ENCODE data around the gene FHOD1. TPM values are rescaled to one million over a fixed set of nuclear protein-coding genes. Genes with fewer than 3 reads are reported as not detected.

Gene FHOD1
- total and polyA plus RNA-seq, 9 of the 15 experiments (the other 6 are each of a cell fraction or from before 2014, with no cell fraction given), result 18.7 to 126 (median 32.3) TPM

- TF ChIP-seq SNAPC5 (CRISPR knock-in tag; IDR thresholded peaks at IDR 0.05) (no peak), ZNF699 (CRISPR knock-in tag; IDR thresholded peaks at IDR 0.05; ENCODE audit: insufficient replicate concordance) (no peak), PURB (CRISPR knock-in tag; IDR thresholded peaks at IDR 0.05; ENCODE audit: low read depth) (no peak), EGR1 (conservative IDR thresholded peaks at IDR 0.05) (peak; percentile 89), GABPA (tag; conservative IDR thresholded peaks at IDR 0.05; ENCODE audit: low read depth) (no peak), SMARCE1 (IDR thresholded peaks at IDR 0.05) (peak; percentile 81), PTRF (tag; IDR thresholded peaks at IDR 0.05) (no peak), TBP (optimal IDR thresholded peaks at IDR 0.05; ENCODE audit: low read depth, low read length) (peak; percentile 9), FOXA3 (CRISPR knock-in tag; conservative IDR thresholded peaks at IDR 0.05 in 1 of 2, IDR thresholded peaks at IDR 0.05 in 1 of 2) (no peak), SRSF9 (IDR thresholded peaks at IDR 0.05; ENCODE audit: borderline replicate concordance, low read depth, low read length) (no peak), MLX (CRISPR knock-in tag; conservative IDR thresholded peaks at IDR 0.05) (no peak), ETV1 (tag; conservative IDR thresholded peaks at IDR 0.05; ENCODE audit: low read depth) (no peak), OTX1 (CRISPR knock-in tag; IDR thresholded peaks at IDR 0.05) (no peak), ZNF395 (CRISPR knock-in tag; IDR thresholded peaks at IDR 0.05) (0 out of 2 replicates have a peak, but pooled peaks have one; percentile 6), KHSRP (IDR thresholded peaks at IDR 0.05) (no peak), HINFP (tag; conservative IDR thresholded peaks at IDR 0.05; ENCODE audit: low read depth) (no peak), IRF9 (tag; IDR thresholded peaks at IDR 0.05) (no peak), GATAD2B (IDR thresholded peaks at IDR 0.05; ENCODE audit: borderline replicate concordance) (no peak), ZSCAN29 (IDR thresholded peaks at IDR 0.05) (no peak), ZNF436 (CRISPR knock-in tag; IDR thresholded peaks at IDR 0.05) (no peak), PHTF2 (CRISPR knock-in tag; IDR thresholded peaks at IDR 0.05) (no peak), CEBPB (tag; IDR thresholded peaks at IDR 0.05) (no peak), ZNF274 (IDR thresholded peaks at IDR 0.05; ENCODE audit: borderline replicate concordance, low read depth, low read length) (no peak), PCBP1 (IDR thresholded peaks at IDR 0.05; ENCODE audit: low read depth, low read length, poor library complexity, severe bottlenecking) (no peak)
Observed at GRCh38 chr16:67241008-67241900, 6.0 kb downstream of the FHOD1 start (continued).

Measured in K562 (cell line).